H9 (cell line): ENCODE measurements around the gene TMEM87A. TPM values are rescaled to one million over a fixed set of nuclear protein-coding genes. Genes with fewer than 3 reads are reported as not detected.

Experiments
- DNase-seq: peaks from one replicate; pipeline ENCODE4 v3.0.0-alpha.2; 2017
- H2AFZ ChIP-seq: one replicate; pipeline ENCODE4 v1.6.1; 2013; ENCODE audit warnings: mild to moderate bottlenecking, low read length, control low read depth, moderate library complexity
- H2AK5ac ChIP-seq: 2 replicates; pipeline ENCODE4 v1.6.1; 2013; ENCODE audit warnings: low read length, control low read depth, mixed read lengths; ENCODE audit not compliant: insufficient read length
- H2BK120ac ChIP-seq: one replicate; pipeline ENCODE4 v1.6.1; 2013; ENCODE audit warnings: low read depth, mild to moderate bottlenecking, low read length, control low read depth, inconsistent platforms; ENCODE audit not compliant: poor library complexity, severe bottlenecking
- H2BK12ac ChIP-seq: 2 replicates; pipeline ENCODE4 v1.6.1; 2013; ENCODE audit warnings: low read length, control low read depth, mixed read lengths, low read depth; ENCODE audit not compliant: insufficient read length
- H2BK15ac ChIP-seq: 2 replicates; pipeline ENCODE4 v1.6.1; 2013; ENCODE audit warnings: low read depth, low read length, control low read depth
- H2BK20ac ChIP-seq: one replicate; pipeline ENCODE4 v1.6.1; 2013; ENCODE audit warnings: low read depth, mild to moderate bottlenecking, low read length, control low read depth, inconsistent platforms; ENCODE audit not compliant: poor library complexity, severe bottlenecking
- H2BK5ac ChIP-seq: 2 replicates; pipeline ENCODE4 v1.6.1; 2013; ENCODE audit warnings: low read length, control low read depth, mixed read lengths; ENCODE audit not compliant: insufficient read length
- H3K14ac ChIP-seq: 2 replicates; pipeline ENCODE4 v1.6.1; 2013; ENCODE audit warnings: low read length, control low read depth; ENCODE audit not compliant: insufficient read depth
- H3K18ac ChIP-seq: 2 replicates; pipeline ENCODE4 v1.6.1; 2013; ENCODE audit warnings: low read depth, mild to moderate bottlenecking, mixed read lengths, low read length, control low read depth; ENCODE audit not compliant: insufficient read length
- H3K23ac ChIP-seq: 2 replicates; pipeline ENCODE4 v1.6.1; 2013; ENCODE audit warnings: low read length, control low read depth, mixed read lengths, low read depth; ENCODE audit not compliant: insufficient read length
- H3K23me2 ChIP-seq: 2 replicates; pipeline ENCODE4 v1.6.1; 2013; ENCODE audit warnings: low read depth, mild to moderate bottlenecking, mixed read lengths, low read length, control low read depth; ENCODE audit not compliant: insufficient read length, poor library complexity, severe bottlenecking
- H3K27ac ChIP-seq: 2 replicates; pipeline ENCODE4 v1.5.1; 2013; ENCODE audit warnings: low read length, control low read depth, mixed read lengths, low read depth; ENCODE audit not compliant: insufficient read length
- H3K27me3 ChIP-seq: 2 replicates; pipeline ENCODE4 v1.6.1; 2013; ENCODE audit warnings: low read length, control low read depth, inconsistent platforms; ENCODE audit not compliant: insufficient read depth
- H3K4ac ChIP-seq: 2 replicates; pipeline ENCODE4 v1.6.1; 2013; ENCODE audit warnings: low read depth, mild to moderate bottlenecking, control low read depth, inconsistent platforms, low read length, moderate library complexity
- H3K4me1 ChIP-seq: 2 replicates; pipeline ENCODE4 v1.6.1; 2013; ENCODE audit warnings: low read length, control low read depth, inconsistent platforms; ENCODE audit not compliant: insufficient read depth
- H3K4me2 ChIP-seq: 2 replicates; pipeline ENCODE4 v1.6.1; 2013; ENCODE audit warnings: low read length, control low read depth, mixed read lengths; ENCODE audit not compliant: insufficient read length, insufficient read depth
- H3K56ac ChIP-seq: 2 replicates; pipeline ENCODE4 v1.6.1; 2013; ENCODE audit warnings: low read depth, mild to moderate bottlenecking, mixed read lengths, low read length, control low read depth; ENCODE audit not compliant: insufficient read length
- H3K79me1 ChIP-seq: 2 replicates; pipeline ENCODE4 v1.6.1; 2013; ENCODE audit warnings: low read depth, mild to moderate bottlenecking, moderate library complexity, low read length, control low read depth, inconsistent platforms; ENCODE audit not compliant: insufficient read depth, poor library complexity, severe bottlenecking
- H3K79me2 ChIP-seq: 2 replicates; pipeline ENCODE4 v1.6.1; 2013; ENCODE audit warnings: low read length, control low read depth, inconsistent platforms; ENCODE audit not compliant: insufficient read depth
- H3K9ac ChIP-seq: 2 replicates; pipeline ENCODE4 v1.6.1; 2013; ENCODE audit warnings: low read length, control low read depth, mixed read lengths; ENCODE audit not compliant: insufficient read length; ENCODE audit errors: extremely low read depth
- H3K9me3 ChIP-seq: one replicate; pipeline ENCODE4 v1.6.1; 2013; ENCODE audit warnings: low read depth, low read length, inconsistent platforms; ENCODE audit not compliant: control insufficient read depth
- H3T11ph ChIP-seq: one replicate; pipeline ENCODE4 v1.6.1; 2013; ENCODE audit warnings: mild to moderate bottlenecking, low read length, control low read depth, inconsistent platforms
- H4K20me1 ChIP-seq: one replicate; pipeline ENCODE4 v1.6.1; 2013; ENCODE audit not compliant: control insufficient read depth, insufficient read length, insufficient read depth
- H4K5ac ChIP-seq: 2 replicates; pipeline ENCODE4 v1.6.1; 2013; ENCODE audit warnings: low read depth, mild to moderate bottlenecking, mixed read lengths, low read length, control low read depth; ENCODE audit not compliant: insufficient read length
- H4K8ac ChIP-seq: replicated peaks from 2 replicates; pipeline ENCODE4 v1.6.1; 2013; ENCODE audit warnings: low read length, control low read depth, mixed read lengths, low read depth; ENCODE audit not compliant: insufficient read length
- H4K91ac ChIP-seq: 2 replicates; pipeline ENCODE4 v1.6.1; 2013; ENCODE audit warnings: low read depth, mild to moderate bottlenecking, moderate library complexity, mixed read lengths, low read length, control low read depth; ENCODE audit not compliant: insufficient read length
- H3K27ac Mint-ChIP-seq, 3 experiments: 2 replicates in 2 of 3; 3 replicates in 1 of 3; pipeline ENCODE4 v1.8.0; 2020 to 2021; ENCODE audit warnings: mixed read lengths in 3 of 3, mild to moderate bottlenecking in 1 of 3, moderate library complexity in 1 of 3
- H3K27me3 Mint-ChIP-seq: 2 replicates; pipeline ENCODE4 v1.8.0; 2021; ENCODE audit warnings: low read depth, mild to moderate bottlenecking, moderate library complexity, mixed read lengths
- H3K36me3 Mint-ChIP-seq, 3 experiments: 2 replicates in 2 of 3; 3 replicates in 1 of 3; pipeline ENCODE4 v1.8.0; 2020 to 2021; ENCODE audit warnings: low read depth in 3 of 3, mixed read lengths in 3 of 3; ENCODE audit not compliant: insufficient read depth in 1 of 3
- H3K4me1 Mint-ChIP-seq, 2 experiments: 2 replicates each; pipeline ENCODE4 v1.8.0; 2020; ENCODE audit warnings: mixed read lengths in 2 of 2
- H3K4me3 Mint-ChIP-seq, 2 experiments: 2 replicates in 1 of 2; 3 replicates in 1 of 2; pipeline ENCODE4 v1.8.0; 2020 to 2021; ENCODE audit warnings: mild to moderate bottlenecking in 2 of 2, mixed read lengths in 2 of 2, moderate library complexity in 1 of 2
- H3K9me3 Mint-ChIP-seq, 2 experiments: 2 replicates in 1 of 2; 3 replicates in 1 of 2; pipeline ENCODE4 v1.8.0; 2020; ENCODE audit warnings: mild to moderate bottlenecking in 2 of 2, mixed read lengths in 2 of 2, moderate library complexity in 1 of 2
- WGBS: extraction: QIAGEN DNeasy Blood & Tissue Kit; methylation state at CpG from one replicate; pipeline ENCODE4 v1.1.7; 2013; ENCODE audit warnings: missing lambda C conversion rate, low lambda C conversion rate, mixed read lengths; ENCODE audit not compliant: insufficient read length; ENCODE audit errors: extremely low coverage; 5-methylcytosine and 5-hydroxymethylcytosine counted together
- total RNA-seq: library from RNA; stranded (reverse); gene quantifications from 2 replicates; pipeline ENCODE4 v1.2.1, GENCODE V29; 2021
- TF ChIP-seq, protein P1 (sequence below): fragments of 200-600 bp; sonication (generic); conservative IDR thresholded peaks from 3 replicates; pipeline ENCODE4 v1.8.0; 2021; ENCODE audit warnings: antibody characterized with exemption, mild to moderate bottlenecking

TMEM87A gene
- total RNA-seq, 1 experiment from 2014 or later = 46.7 TPM

DNA sequence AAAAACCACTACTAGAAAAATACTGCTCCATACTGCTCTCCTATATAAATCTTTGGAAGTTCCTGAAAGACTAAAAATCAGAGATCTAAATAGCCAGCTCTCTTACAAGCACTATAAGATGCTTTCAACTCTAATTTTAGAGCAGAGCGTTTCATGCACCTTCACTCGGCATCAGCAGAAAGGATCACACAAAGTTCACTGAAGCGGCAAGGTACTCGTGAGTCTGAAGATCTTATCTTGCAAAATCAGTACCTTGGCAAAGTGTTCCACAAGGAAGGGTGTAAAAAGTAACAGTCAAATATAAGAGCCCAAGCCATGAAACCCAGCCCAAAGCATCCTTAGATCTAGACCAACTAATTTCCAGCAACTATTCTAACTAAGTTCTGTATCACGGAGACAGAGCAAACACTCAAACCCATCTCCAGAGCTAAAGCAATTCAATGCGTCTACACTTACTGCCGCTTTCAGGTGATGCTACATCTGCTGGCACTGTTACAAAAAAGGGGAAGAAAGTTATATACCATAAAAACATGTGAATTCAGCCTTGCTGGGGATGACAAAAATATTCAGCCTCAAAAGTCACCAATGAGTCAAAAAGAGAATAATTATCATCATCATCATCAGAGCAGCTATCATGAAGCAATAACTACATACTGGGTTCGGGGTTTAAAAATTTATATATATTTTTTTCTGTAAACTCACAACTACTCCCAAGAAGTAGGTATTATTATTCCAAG is 81.5 kb downstream of the TMEM87A start:
- no CpG with 5 or more reads among the region's 8 CpGs for WGBS
- Histone ChIP-seq H3K9me3 (no peaks in the 10 kb centered on the region), H4K91ac (no peak overlapping the region), H3K18ac (no peak overlapping the region), H3K4ac (no peak overlapping the region), H2BK15ac (no peak overlapping the region), H2AFZ (no peak overlapping the region), H3K14ac (no peak overlapping the region), H3K23ac (no peak overlapping the region), H3K56ac (no peak overlapping the region), H3K27me3 (no peaks in the 10 kb centered on the region), H2AK5ac (no peak overlapping the region), H2BK12ac (no peak overlapping the region), H4K20me1 (no peaks in the 10 kb centered on the region), H3K9ac (no peak overlapping the region), H3K4me1 (no peaks in the 10 kb centered on the region), H2BK5ac (no peak overlapping the region), H3K79me1 (no peaks in the 10 kb centered on the region), H2BK120ac (no peak overlapping the region), H2BK20ac (no peak overlapping the region), H4K5ac (no peak overlapping the region), H3T11ph (no peak overlapping the region), H4K8ac (no peak overlapping the region), H3K79me2 (no peaks in the 10 kb centered on the region), H3K23me2 (no peaks in the 10 kb centered on the region), H3K27ac (no peak overlapping the region), H3K4me2 (no peak overlapping the region)
- H3K27me3 Mint-ChIP-seq = no peaks in the 10 kb centered on the region
- no peaks in the 10 kb centered on the region; a peak in 1 of 5 replicates for H3K9me3 Mint-ChIP-seq
- DNase-seq = no peak
- no peaks in the 10 kb centered on the region for H3K4me1 Mint-ChIP-seq
- no peak overlapping the region for H3K4me3 Mint-ChIP-seq
- peaks cover 18 to 49% (median 37%) of the 10 kb centered on the region in 3 experiments; a peak in 6 of 7 replicates for H3K36me3 Mint-ChIP-seq
- TF ChIP-seq, protein P1, sequence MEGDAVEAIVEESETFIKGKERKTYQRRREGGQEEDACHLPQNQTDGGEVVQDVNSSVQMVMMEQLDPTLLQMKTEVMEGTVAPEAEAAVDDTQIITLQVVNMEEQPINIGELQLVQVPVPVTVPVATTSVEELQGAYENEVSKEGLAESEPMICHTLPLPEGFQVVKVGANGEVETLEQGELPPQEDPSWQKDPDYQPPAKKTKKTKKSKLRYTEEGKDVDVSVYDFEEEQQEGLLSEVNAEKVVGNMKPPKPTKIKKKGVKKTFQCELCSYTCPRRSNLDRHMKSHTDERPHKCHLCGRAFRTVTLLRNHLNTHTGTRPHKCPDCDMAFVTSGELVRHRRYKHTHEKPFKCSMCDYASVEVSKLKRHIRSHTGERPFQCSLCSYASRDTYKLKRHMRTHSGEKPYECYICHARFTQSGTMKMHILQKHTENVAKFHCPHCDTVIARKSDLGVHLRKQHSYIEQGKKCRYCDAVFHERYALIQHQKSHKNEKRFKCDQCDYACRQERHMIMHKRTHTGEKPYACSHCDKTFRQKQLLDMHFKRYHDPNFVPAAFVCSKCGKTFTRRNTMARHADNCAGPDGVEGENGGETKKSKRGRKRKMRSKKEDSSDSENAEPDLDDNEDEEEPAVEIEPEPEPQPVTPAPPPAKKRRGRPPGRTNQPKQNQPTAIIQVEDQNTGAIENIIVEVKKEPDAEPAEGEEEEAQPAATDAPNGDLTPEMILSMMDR = no peak
- no peak overlapping the region for H3K27ac Mint-ChIP-seq
